ENCODE results near the gene ISM2. TPM values are rescaled to one million over a fixed set of nuclear protein-coding genes. Genes with fewer than 3 reads are reported as not detected.

Gene ISM2
- total and polyA plus RNA-seq, 10 of the 15 experiments (the other 5 are each of a cell fraction or from before 2014, with no cell fraction given), result 0.03 TPM; not detected in 9

DNA sequence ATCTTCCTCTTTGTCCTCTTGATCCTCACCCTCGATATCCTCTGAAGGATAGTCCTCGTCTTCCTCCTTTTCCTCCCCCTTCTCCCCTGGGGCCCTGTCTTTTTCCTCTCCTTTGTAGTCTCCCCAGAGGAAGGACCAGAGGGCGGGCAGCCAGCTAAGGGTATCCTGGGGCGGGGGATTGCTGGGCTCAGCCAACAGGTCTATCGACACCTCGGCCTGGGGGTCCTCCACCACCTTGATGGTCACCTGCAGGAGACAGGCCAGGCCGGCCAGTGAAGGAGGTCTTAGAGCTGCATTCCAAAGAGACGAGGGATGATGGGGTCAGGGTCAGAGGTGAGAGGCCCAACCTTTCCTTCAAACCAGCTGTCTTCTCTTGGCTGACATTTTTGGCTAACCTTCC is 16.2 kb downstream of the ISM2 start (continued):
- TF ChIP-seq, protein P1, sequence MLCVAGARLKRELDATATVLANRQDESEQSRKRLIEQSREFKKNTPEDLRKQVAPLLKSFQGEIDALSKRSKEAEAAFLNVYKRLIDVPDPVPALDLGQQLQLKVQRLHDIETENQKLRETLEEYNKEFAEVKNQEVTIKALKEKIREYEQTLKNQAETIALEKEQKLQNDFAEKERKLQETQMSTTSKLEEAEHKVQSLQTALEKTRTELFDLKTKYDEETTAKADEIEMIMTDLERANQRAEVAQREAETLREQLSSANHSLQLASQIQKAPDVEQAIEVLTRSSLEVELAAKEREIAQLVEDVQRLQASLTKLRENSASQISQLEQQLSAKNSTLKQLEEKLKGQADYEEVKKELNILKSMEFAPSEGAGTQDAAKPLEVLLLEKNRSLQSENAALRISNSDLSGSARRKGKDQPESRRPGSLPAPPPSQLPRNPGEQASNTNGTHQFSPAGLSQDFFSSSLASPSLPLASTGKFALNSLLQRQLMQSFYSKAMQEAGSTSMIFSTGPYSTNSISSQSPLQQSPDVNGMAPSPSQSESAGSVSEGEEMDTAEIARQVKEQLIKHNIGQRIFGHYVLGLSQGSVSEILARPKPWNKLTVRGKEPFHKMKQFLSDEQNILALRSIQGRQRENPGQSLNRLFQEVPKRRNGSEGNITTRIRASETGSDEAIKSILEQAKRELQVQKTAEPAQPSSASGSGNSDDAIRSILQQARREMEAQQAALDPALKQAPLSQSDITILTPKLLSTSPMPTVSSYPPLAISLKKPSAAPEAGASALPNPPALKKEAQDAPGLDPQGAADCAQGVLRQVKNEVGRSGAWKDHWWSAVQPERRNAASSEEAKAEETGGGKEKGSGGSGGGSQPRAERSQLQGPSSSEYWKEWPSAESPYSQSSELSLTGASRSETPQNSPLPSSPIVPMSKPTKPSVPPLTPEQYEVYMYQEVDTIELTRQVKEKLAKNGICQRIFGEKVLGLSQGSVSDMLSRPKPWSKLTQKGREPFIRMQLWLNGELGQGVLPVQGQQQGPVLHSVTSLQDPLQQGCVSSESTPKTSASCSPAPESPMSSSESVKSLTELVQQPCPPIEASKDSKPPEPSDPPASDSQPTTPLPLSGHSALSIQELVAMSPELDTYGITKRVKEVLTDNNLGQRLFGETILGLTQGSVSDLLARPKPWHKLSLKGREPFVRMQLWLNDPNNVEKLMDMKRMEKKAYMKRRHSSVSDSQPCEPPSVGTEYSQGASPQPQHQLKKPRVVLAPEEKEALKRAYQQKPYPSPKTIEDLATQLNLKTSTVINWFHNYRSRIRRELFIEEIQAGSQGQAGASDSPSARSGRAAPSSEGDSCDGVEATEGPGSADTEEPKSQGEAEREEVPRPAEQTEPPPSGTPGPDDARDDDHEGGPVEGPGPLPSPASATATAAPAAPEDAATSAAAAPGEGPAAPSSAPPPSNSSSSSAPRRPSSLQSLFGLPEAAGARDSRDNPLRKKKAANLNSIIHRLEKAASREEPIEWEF (IDR thresholded peaks at IDR 0.05; ENCODE audit: insufficient replicate concordance, low read depth, low read length), result no peak
- TF ChIP-seq MYC (IDR thresholded peaks at IDR 0.05; ENCODE audit: insufficient read depth, insufficient read length, insufficient replicate concordance, low read length, severe bottlenecking) (no peak), NFIC (IDR thresholded peaks at IDR 0.05; ENCODE audit: low read depth, low read length) (no peak), TBL1XR1 (IDR thresholded peaks at IDR 0.05; ENCODE audit: low read depth, low read length) (no peak), FOXK2 (IDR thresholded peaks at IDR 0.05) (no peak), RUNX3 (IDR thresholded peaks at IDR 0.05; ENCODE audit: low read length) (no peak), SREBF2 (IDR thresholded peaks at IDR 0.05; ENCODE audit: low read length) (no peak)
- TF ChIP-seq, protein P2, sequence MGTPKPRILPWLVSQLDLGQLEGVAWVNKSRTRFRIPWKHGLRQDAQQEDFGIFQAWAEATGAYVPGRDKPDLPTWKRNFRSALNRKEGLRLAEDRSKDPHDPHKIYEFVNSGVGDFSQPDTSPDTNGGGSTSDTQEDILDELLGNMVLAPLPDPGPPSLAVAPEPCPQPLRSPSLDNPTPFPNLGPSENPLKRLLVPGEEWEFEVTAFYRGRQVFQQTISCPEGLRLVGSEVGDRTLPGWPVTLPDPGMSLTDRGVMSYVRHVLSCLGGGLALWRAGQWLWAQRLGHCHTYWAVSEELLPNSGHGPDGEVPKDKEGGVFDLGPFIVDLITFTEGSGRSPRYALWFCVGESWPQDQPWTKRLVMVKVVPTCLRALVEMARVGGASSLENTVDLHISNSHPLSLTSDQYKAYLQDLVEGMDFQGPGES (IDR thresholded peaks at IDR 0.05), result no peak
- TF ChIP-seq, protein P3, sequence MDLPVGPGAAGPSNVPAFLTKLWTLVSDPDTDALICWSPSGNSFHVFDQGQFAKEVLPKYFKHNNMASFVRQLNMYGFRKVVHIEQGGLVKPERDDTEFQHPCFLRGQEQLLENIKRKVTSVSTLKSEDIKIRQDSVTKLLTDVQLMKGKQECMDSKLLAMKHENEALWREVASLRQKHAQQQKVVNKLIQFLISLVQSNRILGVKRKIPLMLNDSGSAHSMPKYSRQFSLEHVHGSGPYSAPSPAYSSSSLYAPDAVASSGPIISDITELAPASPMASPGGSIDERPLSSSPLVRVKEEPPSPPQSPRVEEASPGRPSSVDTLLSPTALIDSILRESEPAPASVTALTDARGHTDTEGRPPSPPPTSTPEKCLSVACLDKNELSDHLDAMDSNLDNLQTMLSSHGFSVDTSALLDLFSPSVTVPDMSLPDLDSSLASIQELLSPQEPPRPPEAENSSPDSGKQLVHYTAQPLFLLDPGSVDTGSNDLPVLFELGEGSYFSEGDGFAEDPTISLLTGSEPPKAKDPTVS (IDR thresholded peaks at IDR 0.05; ENCODE audit: low read depth, low read length), result no peak
